ENCODE results near the gene TMEM107. TPM values are rescaled to one million over a fixed set of nuclear protein-coding genes. Genes with fewer than 3 reads are reported as not detected.

Gene TMEM107
- total RNA-seq, 1 donor from 2014 or later, result 7.1 TPM

GRCh38 chr17:8125154-8125946, 50.8 kb downstream of the TMEM107 start:
- intact Hi-C loops (cut with DNase I), result no loop called here
- peak; percentile 82 for DNase-seq
- peak; percentile 62 for ATAC-seq (ENCODE audit: poor library complexity)

- no peak for DNase-seq
- ATAC-seq (ENCODE audit: poor library complexity), result no peak
- intact Hi-C loops (cut with DNase I), result loop anchor here (5.0 kb wide), 1 partner anchor 38 kb away; the partner anchor contains the start of gene VAMP2
Measured at GRCh38 chr17:8124350-8125153, 51.6 kb downstream of the TMEM107 start.

- intact Hi-C loops (cut with DNase I), result loop anchor here (5.0 kb wide), 1 partner anchor 38 kb away; the partner anchor contains the start of gene VAMP2
- DNase-seq, result no peak
- no peak for ATAC-seq (ENCODE audit: poor library complexity)
Measured at GRCh38 chr17:8123695-8124349, 52.4 kb downstream of the TMEM107 start, which contains the start of gene HES7. TSS of gene HES7 (minus strand) at chr17:8124106. CDS start at chr17:8124084, 22 bp downstream.

- no peak for ATAC-seq (ENCODE audit: poor library complexity)
- intact Hi-C loops (cut with DNase I), result loop anchor here (5.0 kb wide), 1 partner anchor 39 kb away; the partner anchor contains the start of gene VAMP2
- DNase-seq, result peak; percentile 54
Measured at GRCh38 chr17:8122924-8123694, 53.1 kb downstream of the TMEM107 start.

Small RNAs within 50 kb of the gene (microRNA-seq; reads per million reads assigned to microRNA genes)
- gene MIR4521 (45.9 reads per million, percentile 46 among the genes with 10 or more reads in this experiment), gene MIR6883 (1.9 reads per million)

Other genes starting within 250 kb of the TMEM107 start
- 0.38 TPM for gene KCNAB3, start 246.5 kb downstream of the TMEM107 start, total RNA-seq
- gene TRAPPC1, start 244.4 kb downstream of the TMEM107 start, total RNA-seq, result 110 TPM
- 8.8 TPM for gene CNTROB, start 244.2 kb downstream of the TMEM107 start, total RNA-seq
- gene GUCY2D, start 173.8 kb downstream of the TMEM107 start, total RNA-seq, result not detected
- not detected for gene ALOX15B, start 137.3 kb downstream of the TMEM107 start, total RNA-seq
- not detected for gene ALOX12B, start 88.7 kb downstream of the TMEM107 start, total RNA-seq
- not detected for gene ALOXE3, start 57.9 kb downstream of the TMEM107 start, total RNA-seq
- gene HES7, start 52.3 kb downstream of the TMEM107 start, total RNA-seq, result 0.13 TPM
- 124 TPM for gene PER1, start 24.0 kb downstream of the TMEM107 start, total RNA-seq
- 54.8 TPM for gene VAMP2, start 13.4 kb downstream of the TMEM107 start, total RNA-seq
- 8.5 TPM for gene BORCS6, start 13.8 kb upstream of the TMEM107 start, total RNA-seq
- gene AURKB, start 34.2 kb upstream of the TMEM107 start, total RNA-seq, result 0.56 TPM
- gene CTC1, start 71.7 kb upstream of the TMEM107 start, total RNA-seq, result 13.0 TPM
- gene PFAS, start 72.9 kb upstream of the TMEM107 start, total RNA-seq, result 10.0 TPM
- gene RANGRF, start 112.3 kb upstream of the TMEM107 start, total RNA-seq, result 23.2 TPM
- gene SLC25A35, start 119.0 kb upstream of the TMEM107 start, total RNA-seq, result 1.00 TPM
- 17.2 TPM for gene ARHGEF15, start 133.9 kb upstream of the TMEM107 start, total RNA-seq
- gene ODF4, start 163.5 kb upstream of the TMEM107 start, total RNA-seq, result not detected
- gene RPL26, start 206.8 kb upstream of the TMEM107 start, total RNA-seq, result 939 TPM
- gene RNF222, start 221.4 kb upstream of the TMEM107 start, total RNA-seq, result not detected